HL-60 (cell line): ENCODE measurements around the gene AKAP13.

Experiments
- DNase-seq, 2 experiments: peaks; one replicate each; pipeline ENCODE4 v3.0.0-alpha.2; 2010 to 2020; ENCODE audit warnings: low read depth in 1 of 2, low spot score in 1 of 2
- H3K27ac ChIP-seq: fragments of 250-450 bp; sonication (Bioruptor Pico); replicated peaks from 2 replicates; pipeline ENCODE4 v1.5.1; 2020; ENCODE audit warnings: mild to moderate bottlenecking, moderate library complexity
- H3K27me3 ChIP-seq: fragments of 250-450 bp; sonication (Bioruptor Pico); 2 replicates; pipeline ENCODE4 v1.5.1; 2021; ENCODE audit warnings: mild to moderate bottlenecking, moderate library complexity; ENCODE audit not compliant: insufficient read depth, poor library complexity, severe bottlenecking
- H3K4me3 ChIP-seq: replicated peaks from 2 replicates; pipeline ENCODE4 v1.5.1; 2011; ENCODE audit warnings: mild to moderate bottlenecking, control low read depth, low read length; ENCODE audit not compliant: insufficient read depth
- GABPA ChIP-seq: IDR thresholded peaks from 2 replicates; pipeline ENCODE4 v1.6.1; 2012; ENCODE audit warnings: low read depth
- POLR2AphosphoS5 ChIP-seq: IDR thresholded peaks from 2 replicates; pipeline ENCODE4 v1.6.1; 2012; ENCODE audit warnings: low read depth
- SPI1 ChIP-seq: IDR thresholded peaks from 2 replicates; pipeline ENCODE4 v1.6.1; 2012; ENCODE audit warnings: low read depth, mild to moderate bottlenecking, borderline replicate concordance
- TF ChIP-seq, protein P1 (sequence below): IDR thresholded peaks from 2 replicates; pipeline ENCODE4 v1.6.1; 2012; ENCODE audit warnings: low read depth; ENCODE audit not compliant: insufficient replicate concordance
- TF ChIP-seq, protein P2 (sequence below): IDR thresholded peaks from one replicate; pipeline ENCODE4 v1.5.1; 2011; ENCODE audit warnings: low read length, control low read depth, inconsistent platforms; ENCODE audit not compliant: insufficient read depth

The AKAP13 gene

DNA sequence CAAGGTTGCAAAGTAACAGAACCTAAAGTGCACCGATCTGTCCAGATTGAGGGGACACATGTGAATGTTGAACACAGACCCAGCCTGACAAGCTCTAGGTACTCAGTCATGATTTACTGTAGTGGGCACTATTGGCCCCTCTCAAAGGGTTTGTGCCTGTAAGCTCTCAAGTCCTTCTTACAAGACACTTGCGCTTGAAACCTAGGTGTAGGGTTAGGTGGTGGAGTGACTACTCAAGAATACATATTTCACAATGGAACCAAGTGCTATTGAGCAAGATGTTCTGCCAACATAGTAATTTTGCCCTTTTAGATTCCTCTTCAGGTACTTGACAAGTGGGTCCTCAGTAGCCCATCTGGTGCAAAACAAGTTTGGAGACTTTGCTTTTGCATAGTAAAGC is 169.9 kb downstream of the AKAP13 start:
- no peak overlapping the region; the same call in 1 of the 2 replicates for H3K27ac ChIP-seq
- peak in 1 of 2 experiments; percentile 33 for DNase-seq
- H3K4me3 ChIP-seq: no peak overlapping the region
- no peaks in the 10 kb centered on the region for H3K27me3 ChIP-seq
- TF ChIP-seq, protein P1, sequence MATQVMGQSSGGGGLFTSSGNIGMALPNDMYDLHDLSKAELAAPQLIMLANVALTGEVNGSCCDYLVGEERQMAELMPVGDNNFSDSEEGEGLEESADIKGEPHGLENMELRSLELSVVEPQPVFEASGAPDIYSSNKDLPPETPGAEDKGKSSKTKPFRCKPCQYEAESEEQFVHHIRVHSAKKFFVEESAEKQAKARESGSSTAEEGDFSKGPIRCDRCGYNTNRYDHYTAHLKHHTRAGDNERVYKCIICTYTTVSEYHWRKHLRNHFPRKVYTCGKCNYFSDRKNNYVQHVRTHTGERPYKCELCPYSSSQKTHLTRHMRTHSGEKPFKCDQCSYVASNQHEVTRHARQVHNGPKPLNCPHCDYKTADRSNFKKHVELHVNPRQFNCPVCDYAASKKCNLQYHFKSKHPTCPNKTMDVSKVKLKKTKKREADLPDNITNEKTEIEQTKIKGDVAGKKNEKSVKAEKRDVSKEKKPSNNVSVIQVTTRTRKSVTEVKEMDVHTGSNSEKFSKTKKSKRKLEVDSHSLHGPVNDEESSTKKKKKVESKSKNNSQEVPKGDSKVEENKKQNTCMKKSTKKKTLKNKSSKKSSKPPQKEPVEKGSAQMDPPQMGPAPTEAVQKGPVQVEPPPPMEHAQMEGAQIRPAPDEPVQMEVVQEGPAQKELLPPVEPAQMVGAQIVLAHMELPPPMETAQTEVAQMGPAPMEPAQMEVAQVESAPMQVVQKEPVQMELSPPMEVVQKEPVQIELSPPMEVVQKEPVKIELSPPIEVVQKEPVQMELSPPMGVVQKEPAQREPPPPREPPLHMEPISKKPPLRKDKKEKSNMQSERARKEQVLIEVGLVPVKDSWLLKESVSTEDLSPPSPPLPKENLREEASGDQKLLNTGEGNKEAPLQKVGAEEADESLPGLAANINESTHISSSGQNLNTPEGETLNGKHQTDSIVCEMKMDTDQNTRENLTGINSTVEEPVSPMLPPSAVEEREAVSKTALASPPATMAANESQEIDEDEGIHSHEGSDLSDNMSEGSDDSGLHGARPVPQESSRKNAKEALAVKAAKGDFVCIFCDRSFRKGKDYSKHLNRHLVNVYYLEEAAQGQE: no peak
- TF ChIP-seq POLR2AphosphoS5 (no peak), SPI1 (no peak), GABPA (no peak)
- TF ChIP-seq, protein P2, sequence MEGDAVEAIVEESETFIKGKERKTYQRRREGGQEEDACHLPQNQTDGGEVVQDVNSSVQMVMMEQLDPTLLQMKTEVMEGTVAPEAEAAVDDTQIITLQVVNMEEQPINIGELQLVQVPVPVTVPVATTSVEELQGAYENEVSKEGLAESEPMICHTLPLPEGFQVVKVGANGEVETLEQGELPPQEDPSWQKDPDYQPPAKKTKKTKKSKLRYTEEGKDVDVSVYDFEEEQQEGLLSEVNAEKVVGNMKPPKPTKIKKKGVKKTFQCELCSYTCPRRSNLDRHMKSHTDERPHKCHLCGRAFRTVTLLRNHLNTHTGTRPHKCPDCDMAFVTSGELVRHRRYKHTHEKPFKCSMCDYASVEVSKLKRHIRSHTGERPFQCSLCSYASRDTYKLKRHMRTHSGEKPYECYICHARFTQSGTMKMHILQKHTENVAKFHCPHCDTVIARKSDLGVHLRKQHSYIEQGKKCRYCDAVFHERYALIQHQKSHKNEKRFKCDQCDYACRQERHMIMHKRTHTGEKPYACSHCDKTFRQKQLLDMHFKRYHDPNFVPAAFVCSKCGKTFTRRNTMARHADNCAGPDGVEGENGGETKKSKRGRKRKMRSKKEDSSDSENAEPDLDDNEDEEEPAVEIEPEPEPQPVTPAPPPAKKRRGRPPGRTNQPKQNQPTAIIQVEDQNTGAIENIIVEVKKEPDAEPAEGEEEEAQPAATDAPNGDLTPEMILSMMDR: no peak

DNA sequence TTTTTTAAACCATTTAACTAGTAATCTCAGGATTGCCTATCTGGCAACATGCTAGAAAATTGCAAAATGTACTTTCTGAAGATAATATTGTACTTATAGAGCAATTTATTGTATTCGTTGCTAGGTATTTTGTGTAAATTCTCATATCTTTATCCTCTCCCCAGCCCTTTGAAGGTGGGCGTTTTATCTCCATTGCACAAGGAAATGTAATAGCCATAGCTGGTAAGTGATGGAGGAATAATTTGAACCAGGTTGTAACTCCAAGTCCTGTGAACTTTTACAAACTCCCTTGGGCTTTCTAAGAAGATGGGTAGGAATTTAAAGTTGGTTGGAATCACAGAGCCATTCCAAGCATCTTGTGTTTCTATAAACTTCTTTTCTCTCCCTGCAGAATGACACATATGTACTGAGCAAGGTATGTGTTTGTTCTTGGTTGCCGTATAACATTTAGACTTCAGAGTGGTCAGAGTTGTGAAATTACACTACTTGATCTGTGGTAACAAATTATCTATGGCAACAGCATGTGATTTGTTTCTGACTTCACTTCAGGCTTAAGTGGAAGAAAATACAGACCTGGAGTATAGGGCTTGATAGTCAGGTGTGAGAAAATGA is 170.9 kb downstream of the AKAP13 start:
- Histone ChIP-seq H3K4me3 (no peak overlapping the region), H3K27ac (peak overlapping the region; percentile 51), H3K27me3 (no peaks in the 10 kb centered on the region)
- DNase-seq: no peak
- no peak for TF ChIP-seq SPI1
- TF ChIP-seq POLR2AphosphoS5: no peak
- no peak for TF ChIP-seq GABPA
- TF ChIP-seq, protein P2: no peak
- TF ChIP-seq, protein P1: no peak

DNA sequence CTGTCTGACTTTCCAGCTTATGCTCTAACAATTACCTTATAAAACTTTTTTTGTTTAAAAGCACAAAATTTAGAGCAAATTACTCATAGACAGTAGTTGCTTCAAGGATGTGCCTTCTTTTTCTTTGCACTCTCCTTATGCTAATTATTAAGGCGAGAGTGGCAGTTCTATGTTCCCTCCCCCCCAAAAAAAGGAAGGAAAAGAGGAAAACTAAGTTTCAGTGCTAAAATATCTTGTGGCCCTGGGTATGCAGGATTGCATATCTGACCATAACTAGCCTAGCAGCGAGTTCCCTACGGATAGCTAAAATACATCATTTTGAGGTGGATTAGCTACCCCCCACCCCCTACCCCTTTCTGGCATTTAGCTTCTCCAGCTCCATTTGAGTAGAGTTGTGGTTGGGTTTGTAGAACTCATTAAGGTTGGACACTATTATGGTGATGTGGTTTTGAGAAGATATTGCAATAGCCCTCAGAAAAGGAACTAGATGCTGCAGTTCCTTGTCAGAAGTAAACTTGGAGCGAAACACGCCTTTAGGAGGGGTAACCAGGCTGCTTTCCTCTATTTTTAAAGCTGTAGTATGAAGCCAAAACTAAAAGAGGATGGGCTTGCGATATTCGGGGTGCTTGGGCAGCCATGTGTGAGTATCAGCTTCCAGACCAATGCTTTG is 174.6 kb downstream of the AKAP13 start:
- Histone ChIP-seq H3K4me3 (peak overlapping the region; percentile 36), H3K27ac (peak overlapping the region; percentile 66), H3K27me3 (no peaks in the 10 kb centered on the region)
- DNase-seq: peak; percentile 77 to 82
- peak; percentile 76 for TF ChIP-seq SPI1
- TF ChIP-seq, protein P2: no peak
- TF ChIP-seq GABPA: no peak
- TF ChIP-seq, protein P1: no peak
- peak; percentile 47; the same call in 1 of the 2 replicates for TF ChIP-seq POLR2AphosphoS5
